ENCODE data around the gene TMEM88. TPM values are rescaled to one million over a fixed set of nuclear protein-coding genes. Genes with fewer than 3 reads are reported as not detected.
"Not testable (repeated sequence)": the region's sequence is repeated elsewhere in the genome, so short reads cannot be mapped to it uniquely, and the experiment has no call there.

The TMEM88 gene
- polyA plus RNA-seq, 6 donors from 2014 or later = 0.68 TPM; not detected in 5

DNA sequence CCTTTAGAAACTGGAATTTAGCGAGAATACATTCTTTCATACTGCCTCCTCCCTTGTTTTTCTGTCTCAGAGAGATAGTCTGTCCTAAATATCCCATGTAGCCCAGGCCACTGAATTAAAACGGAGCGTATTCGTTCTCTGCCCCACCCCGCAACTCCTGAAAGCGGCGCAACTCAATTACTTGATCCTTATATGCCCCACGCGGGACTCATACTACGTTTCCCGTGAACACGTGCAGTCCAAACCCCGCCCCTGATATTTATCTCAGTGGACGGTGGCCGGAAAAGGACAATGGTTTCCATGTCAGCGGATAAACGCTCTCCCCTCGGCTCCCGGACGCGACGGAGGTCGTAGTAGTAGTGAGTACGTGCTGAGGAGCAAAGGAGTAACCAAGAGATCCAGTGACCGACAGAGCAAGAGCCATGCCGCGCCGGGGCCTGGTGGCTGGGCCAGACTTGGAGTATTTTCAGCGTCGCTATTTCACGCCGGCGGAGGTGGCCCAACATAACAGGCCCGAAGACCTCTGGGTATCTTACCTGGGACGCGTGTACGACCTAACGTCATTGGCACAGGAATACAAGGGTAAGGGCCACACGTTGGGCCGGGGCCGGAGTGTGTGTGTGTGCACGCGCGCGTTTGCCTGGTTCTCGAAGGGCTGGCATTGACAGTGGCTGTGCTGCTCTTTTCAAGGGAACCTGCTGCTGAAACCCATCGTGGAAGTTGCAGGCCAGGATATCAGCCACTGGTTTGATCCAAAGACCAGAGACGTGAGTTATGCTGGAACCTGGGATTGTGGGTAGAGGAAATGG is 3.1 kb downstream of the TMEM88 start, which contains the start of gene CYB5D1:
Gene CYB5D1 (plus strand): TSS at position 291 of the 809 bp plus-strand sequence. CDS start 132 bp downstream, at position 423.
- H3K27me3 Mint-ChIP-seq = no peaks in the 10 kb centered on the region
- ATAC-seq (ENCODE audit: low read depth in 2 of 2) (peak; percentile 53 to 57), DNase-seq (peak; percentile 92)
- H3K4me1 Mint-ChIP-seq = peaks cover 3 to 10% (median 4%) of the 10 kb centered on the region in 3 donors
- H3K9me3 Mint-ChIP-seq = no peaks in the 10 kb centered on the region
- peak within 1 kb of the TSS in 1 of 8 donors; percentile 72 for H3K4me3 Mint-ChIP-seq
- H3K36me3 Mint-ChIP-seq = no peaks in the 10 kb centered on the region
- H3K27ac Mint-ChIP-seq = peak within 1 kb of the TSS in 2 of 6 donors; percentile 23 to 83

DNA sequence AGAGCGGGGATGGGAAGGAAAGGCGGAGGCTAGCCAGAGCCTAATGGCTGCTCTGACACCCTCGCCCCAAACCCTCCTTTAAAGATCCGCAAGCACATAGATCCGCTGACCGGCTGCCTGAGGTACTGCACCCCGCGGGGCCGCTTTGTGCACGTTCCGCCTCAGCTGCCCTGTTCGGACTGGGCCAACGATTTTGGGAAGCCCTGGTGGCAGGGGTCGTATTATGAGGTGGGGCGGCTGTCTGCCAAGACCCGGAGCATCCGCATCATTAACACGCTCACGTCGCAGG is 3.6 kb downstream of the TMEM88 start:
- DNase-seq (peak; percentile 20), ATAC-seq (ENCODE audit: low read depth in 2 of 2) (peak in 1 of 2 donors; percentile 9)
- peaks cover 4 to 10% (median 5%) of the 10 kb centered on the region in 3 donors for H3K4me1 Mint-ChIP-seq
- H3K36me3 Mint-ChIP-seq = no peaks in the 10 kb centered on the region
- no peak overlapping the region for H3K4me3 Mint-ChIP-seq
- no peaks in the 10 kb centered on the region for H3K27me3 Mint-ChIP-seq
- H3K27ac Mint-ChIP-seq = peak overlapping the region in 1 of 6 donors; percentile 83
- H3K9me3 Mint-ChIP-seq = no peaks in the 10 kb centered on the region

DNA sequence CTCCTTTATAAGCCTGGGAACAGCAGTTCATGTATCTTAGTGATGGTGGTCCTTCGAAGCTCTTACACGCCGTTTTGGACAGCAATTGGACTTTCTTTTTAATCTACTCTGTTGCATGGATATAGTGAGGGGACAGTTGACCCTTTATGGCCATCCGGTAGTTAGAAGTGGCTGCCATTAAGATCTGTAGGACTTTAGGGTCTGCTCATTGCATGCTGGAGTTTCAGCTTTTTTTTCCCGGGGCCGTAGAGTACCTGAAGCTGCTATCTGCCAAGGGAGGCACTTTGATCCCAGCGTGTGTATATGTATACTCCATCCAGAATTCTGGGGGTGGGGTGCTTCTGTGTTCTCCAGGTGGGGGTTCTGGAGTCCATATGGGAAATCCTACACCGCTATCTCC is 4.2 kb downstream of the TMEM88 start:
- H3K27ac Mint-ChIP-seq = peak overlapping the region in 4 of 6 donors; percentile 23 to 72 (median 40)

DNA sequence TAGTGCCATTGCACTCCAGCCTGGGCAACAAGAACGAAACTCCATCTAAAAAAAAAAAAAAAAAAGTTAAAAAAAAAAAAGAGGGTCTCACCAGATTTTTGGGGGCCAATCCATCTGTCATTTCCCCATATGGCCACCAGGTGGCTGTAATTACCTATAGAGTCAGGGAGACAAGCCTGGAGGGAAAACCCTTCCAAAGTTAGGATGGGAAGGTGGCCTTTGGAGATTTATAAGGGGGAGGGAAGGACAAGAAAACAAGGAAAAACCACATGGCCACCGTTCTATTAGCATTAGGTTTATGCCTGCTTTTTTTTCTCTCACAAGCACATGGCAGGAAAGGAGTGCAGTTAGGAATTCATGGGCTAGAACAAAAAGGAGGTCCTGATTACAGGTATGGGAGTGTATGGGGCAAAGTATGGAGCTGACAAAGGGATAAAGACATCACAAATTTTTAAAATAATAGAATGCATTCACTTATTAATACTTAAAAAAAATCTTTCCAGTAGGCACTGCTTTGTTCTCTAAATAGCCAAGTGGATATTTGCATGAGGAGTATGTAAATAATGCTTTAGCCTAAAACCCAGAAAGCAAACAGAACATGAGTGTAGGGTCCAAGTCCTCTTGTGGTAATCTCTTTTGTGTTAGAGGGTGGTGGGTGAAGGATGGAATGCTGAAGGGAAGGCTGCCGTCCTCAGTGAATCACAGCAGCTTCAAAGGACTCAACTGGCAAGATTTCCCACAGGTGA is 8.0 kb downstream of the TMEM88 start:
- Mint-ChIP-seq H3K4me3 (peak overlapping the region in 2 of 8 donors; percentile 5 to 10), H3K27me3 (no peaks in the 10 kb centered on the region), H3K36me3 (no peaks in the 10 kb centered on the region), H3K4me1 (peaks cover 5 to 16% (median 15%) of the 10 kb centered on the region in 3 donors), H3K27ac (peak overlapping the region in 2 of 6 donors; percentile 60 to 89), H3K9me3 (no peaks in the 10 kb centered on the region)
- ATAC-seq (ENCODE audit: low read depth in 2 of 2) (no peak), DNase-seq (peak; percentile 55)

More for the DNA sequence above, 4.2 kb downstream of the TMEM88 start:
- H3K4me3 Mint-ChIP-seq = peak overlapping the region in 2 of 8 donors; percentile 10 to 72
- no peaks in the 10 kb centered on the region for H3K36me3 Mint-ChIP-seq
- no peaks in the 10 kb centered on the region for H3K27me3 Mint-ChIP-seq
- H3K9me3 Mint-ChIP-seq = no peaks in the 10 kb centered on the region
- DNase-seq (no peak), ATAC-seq (ENCODE audit: low read depth in 2 of 2) (no peak)
- H3K4me1 Mint-ChIP-seq = peaks cover 5 to 10% (median 6%) of the 10 kb centered on the region in 3 donors

DNA sequence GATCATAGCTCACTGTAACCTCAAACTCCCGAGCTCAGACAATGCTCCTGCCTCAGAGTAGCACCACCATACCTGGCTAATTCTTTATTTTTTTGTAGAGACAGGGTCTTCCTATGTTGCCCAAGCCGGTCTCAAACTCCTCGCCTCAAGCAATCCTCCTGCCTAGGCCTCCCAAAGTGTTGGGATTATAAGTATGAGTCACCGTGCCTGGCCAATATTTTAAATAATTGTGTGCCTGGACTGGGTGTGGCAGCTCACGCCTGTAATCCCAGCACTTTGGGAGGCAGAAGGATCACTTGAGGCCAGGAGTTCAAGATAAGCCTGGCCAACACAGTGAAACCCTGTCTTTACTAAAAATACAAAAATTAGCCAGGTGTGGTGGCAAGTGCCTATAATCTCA is 9.5 kb downstream of the TMEM88 start:
- not testable (repeated sequence) for DNase-seq; H3K4me3 Mint-ChIP-seq; ATAC-seq (ENCODE audit: low read depth in 2 of 2); H3K27me3 Mint-ChIP-seq; H3K27ac Mint-ChIP-seq; H3K9me3 Mint-ChIP-seq; H3K36me3 Mint-ChIP-seq
- peaks cover 5 to 19% (median 16%) of the 10 kb centered on the region in 3 donors for H3K4me1 Mint-ChIP-seq

DNA sequence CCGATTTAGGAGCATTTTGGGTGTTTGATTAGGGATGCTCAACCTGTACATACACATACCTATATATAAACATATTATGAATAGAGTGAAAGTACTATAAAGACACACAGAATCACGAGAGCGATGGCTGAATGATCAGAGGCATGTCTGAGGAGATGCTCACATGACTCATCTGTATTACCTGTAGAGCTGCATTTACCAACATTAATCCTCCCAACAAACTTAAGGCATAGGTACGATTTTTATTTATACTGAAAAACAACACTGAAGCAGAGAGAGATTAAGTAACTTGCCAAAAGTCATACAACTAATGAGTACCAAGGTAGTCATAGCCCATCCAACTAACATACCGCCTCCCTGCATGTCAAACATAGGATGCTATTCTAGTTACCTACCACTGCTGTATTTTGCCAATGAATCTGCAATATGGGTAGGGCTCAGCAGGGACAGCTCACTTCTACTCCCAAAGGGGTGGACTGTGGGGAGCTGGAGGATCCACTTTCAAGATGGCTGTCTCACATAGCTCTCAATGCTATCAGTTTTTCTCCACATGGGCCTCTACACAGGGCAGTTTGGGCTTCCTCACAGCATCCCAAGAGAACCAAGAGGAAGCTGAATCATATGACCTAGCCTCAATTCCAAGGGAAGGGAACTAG is 10.3 kb downstream of the TMEM88 start:
- Mint-ChIP-seq H3K27me3 (no peaks in the 10 kb centered on the region), H3K9me3 (no peaks in the 10 kb centered on the region), H3K36me3 (no peaks in the 10 kb centered on the region), H3K4me1 (peaks cover 5 to 19% (median 13%) of the 10 kb centered on the region in 3 donors), H3K4me3 (no peak overlapping the region), H3K27ac (peak overlapping the region in 1 of 6 donors; percentile 52)
- DNase-seq (no peak), ATAC-seq (ENCODE audit: low read depth in 2 of 2) (no peak)

DNA sequence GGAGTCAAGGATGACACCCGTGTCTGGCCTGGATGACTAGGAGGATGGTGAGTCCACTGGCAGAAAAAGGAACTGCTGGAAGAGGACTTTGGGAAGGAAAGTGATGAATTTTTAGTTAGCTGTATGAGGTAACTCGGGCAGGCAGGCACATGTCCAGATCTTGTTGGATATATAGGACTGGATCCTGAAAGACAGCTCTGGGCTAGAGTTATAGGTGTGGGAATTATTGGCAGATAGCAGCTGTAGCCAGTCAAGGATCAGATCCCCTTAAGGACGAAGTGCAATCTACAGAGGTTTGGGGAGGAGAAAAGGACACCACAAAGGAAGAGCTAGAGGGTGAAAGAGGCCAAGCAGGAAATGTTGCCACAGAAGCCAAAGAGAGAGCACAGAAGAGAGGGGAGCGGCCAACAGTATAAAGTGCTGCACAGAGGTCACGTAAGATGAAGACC is 13.0 kb downstream of the TMEM88 start:
- no peak overlapping the region for H3K4me3 Mint-ChIP-seq
- peak overlapping the region in 3 of 6 donors; percentile 5 to 44 (median 26) for H3K27ac Mint-ChIP-seq
- DNase-seq = no peak
- H3K36me3 Mint-ChIP-seq = no peaks in the 10 kb centered on the region
- no peak for ATAC-seq (ENCODE audit: low read depth in 2 of 2)
- no peaks in the 10 kb centered on the region for H3K9me3 Mint-ChIP-seq
- H3K4me1 Mint-ChIP-seq = peaks cover under 1 to 16% (median 9%) of the 10 kb centered on the region in 3 donors
- H3K27me3 Mint-ChIP-seq = no peaks in the 10 kb centered on the region

DNA sequence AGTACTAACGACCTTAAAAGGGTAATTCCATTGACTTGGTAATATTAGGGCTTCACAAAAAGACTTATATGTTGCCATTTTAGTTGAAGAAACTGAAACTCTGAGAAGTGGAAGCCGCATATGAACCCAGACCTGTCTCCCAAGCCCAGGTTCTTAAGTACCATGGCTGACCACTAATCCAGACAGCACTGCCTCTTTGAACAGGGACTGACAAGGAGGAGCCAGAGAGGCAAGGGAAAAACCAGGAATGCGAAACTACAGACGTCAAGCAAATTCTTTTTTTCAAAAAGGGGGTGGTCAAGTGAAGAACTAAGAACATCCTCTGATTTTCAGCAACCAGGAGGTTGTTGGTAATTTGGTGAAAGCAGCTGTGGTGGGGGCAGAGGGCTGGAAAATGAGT is 18.2 kb downstream of the TMEM88 start:
- Mint-ChIP-seq H3K27ac (no peak overlapping the region), H3K9me3 (no peaks in the 10 kb centered on the region), H3K27me3 (no peaks in the 10 kb centered on the region), H3K4me1 (peaks cover 12 to 15% (median 14%) of the 10 kb centered on the region in 3 donors), H3K4me3 (no peak overlapping the region), H3K36me3 (no peaks in the 10 kb centered on the region)
- no peak for ATAC-seq (ENCODE audit: low read depth in 2 of 2)
- no peak for DNase-seq

DNA sequence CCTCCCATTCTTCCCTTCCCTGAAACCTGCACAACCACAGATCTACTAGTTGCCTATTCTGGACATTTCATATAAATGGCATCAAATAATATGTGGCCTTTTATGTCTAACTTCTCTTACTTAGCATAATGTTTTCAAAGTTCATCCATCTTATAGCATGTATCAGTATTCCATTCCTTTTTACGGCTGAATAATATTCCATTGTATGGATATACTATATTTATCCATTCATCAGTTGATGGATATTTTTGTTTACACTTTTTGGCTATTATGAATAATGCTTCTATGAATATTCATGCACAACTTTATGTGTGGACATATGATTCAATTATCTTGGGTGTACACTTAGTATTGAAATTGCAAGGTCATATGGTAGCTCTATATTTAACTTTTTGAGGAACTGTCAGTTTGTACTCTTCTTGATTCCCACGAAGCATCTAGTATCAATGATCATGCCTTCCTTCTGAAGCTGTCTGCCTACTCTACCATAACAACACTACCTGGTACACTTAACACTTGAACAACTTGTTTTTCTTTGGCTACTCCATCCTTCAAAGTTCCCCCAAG is 21.0 kb downstream of the TMEM88 start:
- DNase-seq (no peak), ATAC-seq (ENCODE audit: low read depth in 2 of 2) (no peak)
- Mint-ChIP-seq H3K36me3 (no peaks in the 10 kb centered on the region), H3K4me1 (peaks cover 10 to 15% (median 12%) of the 10 kb centered on the region in 3 donors), H3K27ac (peak overlapping the region in 1 of 6 donors; percentile 16), H3K4me3 (no peak overlapping the region), H3K9me3 (no peaks in the 10 kb centered on the region), H3K27me3 (no peaks in the 10 kb centered on the region)

DNA sequence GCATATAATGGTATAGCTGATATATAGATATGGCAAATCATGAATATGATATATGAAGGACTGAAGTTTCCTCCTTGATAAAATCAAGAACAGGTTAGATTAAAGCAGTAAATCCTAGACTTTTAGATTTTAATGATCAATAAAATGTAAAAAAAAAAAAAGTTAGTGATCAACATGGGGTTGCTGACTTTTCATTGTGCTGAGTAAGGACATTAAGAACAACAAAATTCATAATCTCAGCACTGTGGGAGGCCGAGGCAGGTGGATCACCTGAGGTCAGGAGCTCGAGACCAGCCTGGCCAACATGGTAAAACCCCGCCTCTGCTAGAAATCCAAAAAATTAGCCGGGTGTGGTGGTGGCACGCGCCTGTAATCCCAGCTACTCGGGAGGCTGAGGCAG is 23.4 kb downstream of the TMEM88 start:
- H3K27ac Mint-ChIP-seq = no peak overlapping the region
- DNase-seq (no peak), ATAC-seq (ENCODE audit: low read depth in 2 of 2) (no peak)
- H3K27me3 Mint-ChIP-seq = no peaks in the 10 kb centered on the region
- H3K4me3 Mint-ChIP-seq = no peak overlapping the region
- no peaks in the 10 kb centered on the region for H3K36me3 Mint-ChIP-seq
- H3K4me1 Mint-ChIP-seq = peaks cover 10 to 15% (median 12%) of the 10 kb centered on the region in 3 donors
- no peaks in the 10 kb centered on the region for H3K9me3 Mint-ChIP-seq

DNA sequence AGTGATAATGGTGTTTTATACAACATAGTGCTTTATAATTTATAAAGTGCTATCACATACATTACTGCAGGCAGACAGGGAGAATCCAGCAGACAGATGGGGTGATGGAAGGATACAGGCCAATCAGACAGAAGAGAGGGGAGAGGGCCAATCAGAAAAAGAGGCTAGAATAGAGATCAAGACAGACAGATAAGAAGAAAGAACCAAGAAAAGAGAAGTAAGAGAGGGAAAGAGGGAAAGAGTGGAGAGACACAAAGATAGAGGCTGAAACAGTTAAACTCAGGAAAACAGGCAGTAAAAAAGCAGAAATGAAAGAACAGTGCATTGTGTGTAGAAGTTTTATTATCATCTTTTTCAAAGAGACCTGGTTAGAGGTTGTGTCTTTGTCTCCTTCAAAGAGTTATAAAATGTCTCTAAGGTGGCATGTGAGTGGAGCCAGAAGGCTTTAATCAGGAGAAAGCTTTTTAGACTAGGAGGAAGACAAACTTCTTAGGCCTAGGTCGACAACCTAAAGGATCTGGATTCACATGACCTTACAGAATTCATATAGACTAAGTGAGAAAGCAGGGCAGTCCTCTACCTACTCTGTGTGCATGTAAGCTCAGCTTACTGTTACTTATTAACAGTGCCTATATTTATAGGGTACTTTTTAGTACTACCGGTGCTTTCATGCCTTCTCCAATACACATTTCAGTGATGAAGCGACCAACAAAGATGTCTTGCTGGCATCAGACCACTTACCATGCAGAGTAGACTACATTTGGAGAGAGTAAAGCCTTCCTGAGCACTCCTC is 25.4 kb downstream of the TMEM88 start:
- H3K4me3 Mint-ChIP-seq = no peak overlapping the region
- no peak for ATAC-seq (ENCODE audit: low read depth in 2 of 2)
- no peaks in the 10 kb centered on the region for H3K9me3 Mint-ChIP-seq
- DNase-seq = no peak
- no peaks in the 10 kb centered on the region for H3K36me3 Mint-ChIP-seq
- peaks cover 6 to 15% (median 8%) of the 10 kb centered on the region in 3 donors for H3K4me1 Mint-ChIP-seq
- no peaks in the 10 kb centered on the region for H3K27me3 Mint-ChIP-seq
- no peak overlapping the region for H3K27ac Mint-ChIP-seq

DNA sequence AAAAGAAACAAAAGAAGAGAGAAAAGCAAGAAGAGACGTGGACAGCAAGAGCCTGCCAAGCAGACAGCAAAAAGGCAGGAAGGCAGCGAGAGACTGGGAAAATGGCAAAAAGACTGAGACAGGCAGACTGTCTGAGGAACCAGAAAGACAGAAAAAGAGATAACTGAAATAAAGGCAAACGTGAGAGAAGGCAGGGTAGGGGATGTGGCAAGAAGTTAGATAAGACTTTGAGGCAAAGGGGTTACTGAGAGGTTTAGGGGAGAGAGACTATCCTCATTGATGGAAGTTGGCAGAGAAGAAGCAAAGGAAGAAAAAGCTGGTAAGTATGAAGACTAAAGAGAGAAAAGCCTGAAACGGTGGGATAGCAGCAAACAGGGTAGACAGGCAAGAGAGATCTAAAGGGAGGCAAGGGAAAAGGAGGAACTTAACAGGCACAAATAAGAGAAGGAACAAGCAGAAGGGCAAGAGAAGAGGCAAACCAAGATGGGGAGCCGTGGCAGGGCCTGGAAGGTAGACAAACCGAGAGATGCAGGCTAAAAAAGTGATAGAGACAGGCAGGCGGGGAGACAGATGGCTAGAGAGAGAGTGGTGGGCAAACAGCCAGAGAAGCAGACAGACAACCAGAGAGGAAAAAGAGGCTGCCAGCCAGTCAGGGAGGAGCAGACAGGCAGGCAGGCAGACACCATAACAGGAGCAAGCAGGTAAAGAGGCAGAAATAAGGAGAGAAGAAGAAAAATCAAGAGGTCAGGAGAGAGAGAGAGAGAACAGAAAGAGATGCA is 26.6 kb downstream of the TMEM88 start:
- Mint-ChIP-seq H3K27me3 (no peaks in the 10 kb centered on the region), H3K4me3 (no peak overlapping the region), H3K4me1 (peaks cover 1 to 10% (median 3%) of the 10 kb centered on the region in 3 donors), H3K36me3 (no peaks in the 10 kb centered on the region), H3K9me3 (no peaks in the 10 kb centered on the region), H3K27ac (no peak overlapping the region)
- no peak for ATAC-seq (ENCODE audit: low read depth in 2 of 2)
- DNase-seq = no peak

Data from naive B cell (primary cell).